Heart left ventricle (tissue), 16 donors: ENCODE results near the gene TMEM217. TPM values are rescaled to one million over a fixed set of nuclear protein-coding genes. Genes with fewer than 3 reads are reported as not detected.

Experiments used
- ATAC-seq, 4 donors: fragments of 200-7000 bp; cut with Tn5 transposase; one replicate each; pipeline ENCODE4 v1.9.1; 2020 to 2022; ENCODE audit warnings: moderate library complexity in 4 of 4, mild to moderate bottlenecking in 3 of 4, moderate number of reproducible peaks in 1 of 4
- DNase-seq, 5 donors: peaks; one replicate each; pipeline ENCODE4 v3.0.0-alpha.2; 2020
- H3K27ac ChIP-seq, 12 donors: fragments of 200-600 bp; sonication (generic) in 4 of 12; one replicate each; pipeline versions ENCODE4 v1.5.0 to v1.8.0; 2016 to 2022; ENCODE audit warnings: mild to moderate bottlenecking in 2 of 12
- H3K27me3 ChIP-seq, 9 donors: fragments of 200-600 bp; sonication (generic) in 2 of 9; one replicate each; pipeline versions ENCODE4 v1.5.1 to v1.8.0; 2016 to 2022; ENCODE audit warnings: mild to moderate bottlenecking in 3 of 9
- H3K36me3 ChIP-seq, 9 donors: fragments of 200-600 bp; sonication (generic) in 2 of 9; one replicate each; pipeline versions ENCODE4 v1.5.0 to v1.8.0; 2018 to 2022; ENCODE audit warnings: mild to moderate bottlenecking in 2 of 9
- H3K4me1 ChIP-seq, 12 donors: fragments of 200-600 bp; sonication (generic) in 4 of 12; one replicate each; pipeline versions ENCODE4 v1.5.0 to v1.8.0; 2016 to 2022; ENCODE audit warnings: mild to moderate bottlenecking in 3 of 12
- H3K4me3 ChIP-seq, 12 donors: fragments of 200-600 bp; sonication (generic) in 4 of 12; one replicate each; pipeline versions ENCODE4 v1.5.0 to v1.8.0; 2017 to 2022; ENCODE audit warnings: mild to moderate bottlenecking in 9 of 12, moderate library complexity in 4 of 12
- H3K9me3 ChIP-seq, 12 donors: fragments of 200-600 bp; sonication (generic) in 4 of 12; one replicate each; pipeline versions ENCODE4 v1.5.0 to v1.8.0; 2016 to 2022; ENCODE audit warnings: mild to moderate bottlenecking in 1 of 12
- CTCF ChIP-seq, 12 donors: fragments of 200-600 bp; sonication (generic) in 4 of 12; IDR thresholded peaks; one replicate each; pipeline versions ENCODE4 v1.5.0 to v1.8.0; 2018 to 2022; ENCODE audit warnings: antibody characterized with exemption in 12 of 12, mild to moderate bottlenecking in 5 of 12
- POLR2A ChIP-seq, 2 donors: fragments of 450-650 bp; IDR thresholded peaks; one replicate each; pipeline ENCODE4 v1.6.1; 2017; ENCODE audit warnings: antibody characterized with exemption in 2 of 2, mild to moderate bottlenecking in 2 of 2, moderate library complexity in 2 of 2
- whole genome bisulfite sequencing, 4 donors: extraction: QIAGEN DNeasy Blood & Tissue Kit in 2 of 4; methylation state at CpG; one replicate each; pipeline versions ENCODE4 v1.1.5 to v1.1.7; 2013 to 2018; 5-methylcytosine and 5-hydroxymethylcytosine counted together
- intact Hi-C, 10 donors: fragments of 100-400 bp; cut with DNase I; formaldehyde crosslinking; loops; one replicate each; pipeline versions ENCODE4 v1.11.1 to v1.14.2; 2022
- polyA plus RNA-seq, 2 donors: library from polyadenylated mRNA; stranded (reverse); fragments of 200-250 nt; gene quantifications; one replicate each; pipeline ENCODE4 v1.2.3, GENCODE V29; 2013
- total RNA-seq, 9 donors: library from RNA; depleted of rRNA in 2 of 9; stranded (reverse); fragments of >200 nt in 2 of 9; fragmentation: NEBNext Ultra II Directional in 3 of 9; extraction: Animal tissue kit (Norgen Biotek cat#: 25700) in 3 of 9; gene quantifications; one replicate each; pipeline versions ENCODE4 v1.1.0 to v1.2.4, GENCODE V29; 2016 to 2023
- donor health status: ischemic (EF 13 %, LVEDD 7.1; RV severe dilation, severe dysfunction).
- donor health status: healthy with polysubstance abuse.
- donor health status: DM: no; HTN: yes; CAD: no.
- donor health status: DM: no; HTN: no; CAD: no.
- donor health status: ischemic (EF 25% LVEDD 6.9; RV normal size, moderate dysfunction).
- donor health status: ischemic (EF 25% LVEDD 5.7; RV mildly dilated, moderate dysfunction).
- donor health status: healthy.
- donor health status: DM: yes; HTN: yes; CAD: no.
- donor health status: ischemic (EF 35%, LVEDD 5.7; RV mildly dilated, moderate dysfunction).
- donor health status: nonischemic (EF 11% LVEDD 7.7; RV severe dilation, severe dysfunction).
- donor health status: DM: yes; HTN: yes; CAD: no.
- donor health status: PGD.
- donor health status: ischemic (EF 29% LVEDD 5.4; RV normal size, mild dysfunction).
- donor health status: nonischemic (EF 23%, LVEDD 6.1; RV moderate dilation, normal function).

TMEM217 gene
- total and polyA plus RNA-seq, 11 donors: 0.15 to 2.1 (median 0.65) TPM; not detected in 3

DNA sequence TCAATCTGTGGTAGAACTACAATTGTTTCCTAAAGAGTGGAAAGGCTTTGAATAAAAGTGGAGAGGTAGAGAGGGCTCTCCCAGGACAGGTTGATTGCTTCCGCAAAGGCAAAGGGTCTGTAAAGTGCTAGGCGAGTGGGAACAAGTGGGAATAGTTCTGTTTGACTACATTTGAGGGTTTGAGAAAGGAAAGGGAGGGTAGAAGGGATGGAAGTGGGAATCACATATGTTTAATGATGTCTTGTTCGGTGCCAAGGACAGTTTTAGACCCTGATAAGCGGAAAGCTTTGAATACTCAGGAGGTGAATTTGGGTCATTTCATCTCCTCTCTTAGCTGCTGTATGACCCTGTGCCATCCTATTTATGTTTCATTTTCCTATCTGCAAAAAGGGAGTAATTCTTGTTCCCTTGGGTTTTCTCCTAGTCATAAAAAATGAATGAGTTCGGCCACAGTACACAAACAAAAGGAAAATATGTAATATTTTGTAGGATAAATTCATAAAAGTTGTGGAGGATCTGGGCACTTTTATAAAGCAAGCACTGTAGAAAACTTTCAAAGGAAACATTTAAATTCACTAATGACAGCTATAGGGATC, 89.7 kb downstream of the TMEM217 start:
- H3K9me3 ChIP-seq: no peaks in the 10 kb centered on the region
- WGBS, 4 donors: 80 to 83% (median 82%) methylated on average over 5 of the region's 5 CpGs
- no peaks in the 10 kb centered on the region for H3K27me3 ChIP-seq
- no peak for DNase-seq
- H3K4me1 ChIP-seq: peaks cover 0 to 36% (median 17%) of the 10 kb centered on the region in 12 donors
- peak overlapping the region in 6 of 12 donors; percentile 55 to 100 (median 66) for H3K4me3 ChIP-seq
- H3K36me3 ChIP-seq: peaks cover 0 to 28% (median 8%) of the 10 kb centered on the region in 9 donors
- ATAC-seq: no peak
- peak overlapping the region in 11 of 12 donors; percentile 69 to 97 (median 92) for H3K27ac ChIP-seq
- TF ChIP-seq POLR2A (IDR thresholded peaks at IDR 0.05) (no peak), CTCF (IDR thresholded peaks at IDR 0.05) (no peak)
- intact Hi-C loops: loop anchor here in 3 of 10 donors (5.0 to 10.0 kb wide), 2 partner anchors 36 to 63 kb away; no protein-coding TSS in a partner anchor

DNA sequence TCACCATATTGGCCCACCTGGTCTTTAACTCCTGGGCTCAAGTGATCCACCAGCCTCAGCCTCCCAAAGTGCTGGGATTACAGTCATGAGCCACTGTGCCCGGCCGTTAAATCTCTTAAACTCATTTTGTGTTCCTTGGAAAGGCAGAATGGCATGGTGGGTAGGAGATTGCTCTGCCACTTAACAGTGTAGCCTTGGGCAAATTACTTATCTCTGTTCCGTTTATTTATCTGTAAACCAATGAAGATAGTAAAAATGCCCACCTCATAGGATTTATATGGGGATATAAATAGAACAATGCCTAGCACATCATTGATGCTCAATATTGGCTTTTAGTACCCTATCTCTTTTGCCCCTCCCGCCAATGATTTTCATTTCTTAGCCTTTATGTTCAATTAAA, 95.2 kb downstream of the TMEM217 start:
- Histone ChIP-seq H3K4me3 (no peak overlapping the region), H3K9me3 (no peaks in the 10 kb centered on the region), H3K27ac (no peak overlapping the region), H3K4me1 (peaks cover 0 to 24% (median 0%) of the 10 kb centered on the region in 12 donors), H3K36me3 (no peaks in the 10 kb centered on the region), H3K27me3 (no peaks in the 10 kb centered on the region)
- 88 to 97% (median 94%) methylated on average over 4 of the region's 4 CpGs for WGBS, 4 donors
- DNase-seq (no peak), ATAC-seq (no peak)
- intact Hi-C loops: loop anchor here in 2 of 10 donors (10.0 kb wide), 1 partner anchor 58 kb away; no protein-coding TSS in a partner anchor
- no peak for TF ChIP-seq POLR2A (IDR thresholded peaks at IDR 0.05)
- TF ChIP-seq CTCF (IDR thresholded peaks at IDR 0.05): no peak

Other genes with a start within 250 kb of the TMEM217 start
- 10 to 100 TPM in 6 of 9 donors, 1 to 10 TPM in 3; 7.0 to 81.8 (median 16.0) TPM for gene PIM1, start 88.0 kb downstream of the TMEM217 start, total RNA-seq
- 10 to 100 TPM in 1 of 2 donors, 1 to 10 TPM in 1; 8.2 to 23.1 TPM for gene PIM1, start 88.0 kb downstream of the TMEM217 start, polyA plus RNA-seq
- 10 to 100 TPM in 1 of 9 donors, 1 to 10 TPM in 8; 5.5 to 10.0 (median 7.3) TPM for gene TBC1D22B, start 372 bp downstream of the TMEM217 start, total RNA-seq
- gene TBC1D22B, start 372 bp downstream of the TMEM217 start, polyA plus RNA-seq: 10 to 100 TPM in 1 of 2 donors, 1 to 10 TPM in 1; 3.1 to 10.7 TPM
- 10 to 100 TPM; 10.3 to 20.6 (median 15.9) TPM for gene RNF8, start 95.8 kb upstream of the TMEM217 start, total RNA-seq
- 10 to 100 TPM; 10.5 to 18.8 TPM for gene RNF8, start 95.8 kb upstream of the TMEM217 start, polyA plus RNA-seq
- gene CMTR1, start 175.1 kb upstream of the TMEM217 start, total RNA-seq: 10 to 100 TPM; 23.1 to 40.7 (median 31.9) TPM
- 10 to 100 TPM; 16.3 to 19.2 TPM for gene CMTR1, start 175.1 kb upstream of the TMEM217 start, polyA plus RNA-seq
- gene CCDC167, start 241.7 kb upstream of the TMEM217 start, total RNA-seq: 10 to 100 TPM; 17.6 to 53.7 (median 25.2) TPM
- 10 to 100 TPM; 44.2 to 76.7 TPM for gene CCDC167, start 241.7 kb upstream of the TMEM217 start, polyA plus RNA-seq